DND-41 (cell line): ENCODE results near the gene ASIC2.

Experiments
- CTCF ChIP-seq: IDR thresholded peaks from 2 replicates; pipeline ENCODE4 v1.5.1; 2012; ENCODE audit warnings: borderline replicate concordance, low read length, moderate library complexity, mild to moderate bottlenecking; ENCODE audit not compliant: poor library complexity, severe bottlenecking; ENCODE audit errors: extremely low read depth
- EZH2 ChIP-seq: IDR thresholded peaks from 3 replicates; pipeline ENCODE4 v1.6.1; 2012; ENCODE audit warnings: borderline replicate concordance, low read depth, mild to moderate bottlenecking, moderate library complexity, low read length, inconsistent platforms; ENCODE audit not compliant: severe bottlenecking

- no peak for TF ChIP-seq EZH2
- no peak for TF ChIP-seq CTCF
These were observed 95.8 kb downstream of the ASIC2 start for GRCh38 chr17:33197342-33197741.
